ENCODE measurements around the gene FGF8.

DNA sequence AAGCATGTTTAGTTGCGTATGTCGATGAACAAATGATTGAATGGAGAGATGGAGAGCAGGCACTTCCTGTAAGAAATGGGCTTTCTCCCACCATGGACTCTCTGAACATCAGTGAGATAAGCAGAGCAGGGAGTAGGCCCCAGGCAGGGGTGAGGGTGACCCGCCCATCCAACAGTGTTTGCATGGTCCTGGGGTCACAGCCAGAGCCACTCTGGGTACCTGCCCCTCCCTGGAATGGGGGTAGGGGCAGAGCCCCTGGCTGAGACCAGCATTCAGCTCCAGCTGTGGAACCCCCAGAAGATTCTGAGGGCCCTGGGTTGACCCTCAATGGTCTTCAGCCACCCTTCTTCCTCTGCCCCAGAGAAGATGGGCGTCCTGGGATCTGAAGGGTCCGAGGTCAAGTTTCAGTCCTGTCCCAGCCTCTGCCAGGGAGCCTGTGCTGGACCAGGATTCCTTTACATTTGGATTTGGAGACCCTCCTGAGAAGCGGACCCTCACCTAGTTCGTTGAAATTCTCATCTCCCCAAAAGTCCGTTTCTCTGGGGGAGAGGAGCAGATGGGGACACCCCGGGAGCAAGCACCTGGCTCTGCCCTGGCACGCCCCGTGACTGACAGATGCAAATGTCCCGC, 2.4 kb upstream of the FGF8 start:
- TF ChIP-seq, protein P1, sequence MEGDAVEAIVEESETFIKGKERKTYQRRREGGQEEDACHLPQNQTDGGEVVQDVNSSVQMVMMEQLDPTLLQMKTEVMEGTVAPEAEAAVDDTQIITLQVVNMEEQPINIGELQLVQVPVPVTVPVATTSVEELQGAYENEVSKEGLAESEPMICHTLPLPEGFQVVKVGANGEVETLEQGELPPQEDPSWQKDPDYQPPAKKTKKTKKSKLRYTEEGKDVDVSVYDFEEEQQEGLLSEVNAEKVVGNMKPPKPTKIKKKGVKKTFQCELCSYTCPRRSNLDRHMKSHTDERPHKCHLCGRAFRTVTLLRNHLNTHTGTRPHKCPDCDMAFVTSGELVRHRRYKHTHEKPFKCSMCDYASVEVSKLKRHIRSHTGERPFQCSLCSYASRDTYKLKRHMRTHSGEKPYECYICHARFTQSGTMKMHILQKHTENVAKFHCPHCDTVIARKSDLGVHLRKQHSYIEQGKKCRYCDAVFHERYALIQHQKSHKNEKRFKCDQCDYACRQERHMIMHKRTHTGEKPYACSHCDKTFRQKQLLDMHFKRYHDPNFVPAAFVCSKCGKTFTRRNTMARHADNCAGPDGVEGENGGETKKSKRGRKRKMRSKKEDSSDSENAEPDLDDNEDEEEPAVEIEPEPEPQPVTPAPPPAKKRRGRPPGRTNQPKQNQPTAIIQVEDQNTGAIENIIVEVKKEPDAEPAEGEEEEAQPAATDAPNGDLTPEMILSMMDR (CRISPR knock-in tag; IDR thresholded peaks at IDR 0.05) = no peak
- TF ChIP-seq REST (IDR thresholded peaks at IDR 0.05; ENCODE audit: borderline replicate concordance in 1 of 2, low read depth in 1 of 2, low read length in 2 of 2) = no peak
- TF ChIP-seq BCLAF1 (IDR thresholded peaks at IDR 0.05) = no peak
- TF ChIP-seq, protein P2, sequence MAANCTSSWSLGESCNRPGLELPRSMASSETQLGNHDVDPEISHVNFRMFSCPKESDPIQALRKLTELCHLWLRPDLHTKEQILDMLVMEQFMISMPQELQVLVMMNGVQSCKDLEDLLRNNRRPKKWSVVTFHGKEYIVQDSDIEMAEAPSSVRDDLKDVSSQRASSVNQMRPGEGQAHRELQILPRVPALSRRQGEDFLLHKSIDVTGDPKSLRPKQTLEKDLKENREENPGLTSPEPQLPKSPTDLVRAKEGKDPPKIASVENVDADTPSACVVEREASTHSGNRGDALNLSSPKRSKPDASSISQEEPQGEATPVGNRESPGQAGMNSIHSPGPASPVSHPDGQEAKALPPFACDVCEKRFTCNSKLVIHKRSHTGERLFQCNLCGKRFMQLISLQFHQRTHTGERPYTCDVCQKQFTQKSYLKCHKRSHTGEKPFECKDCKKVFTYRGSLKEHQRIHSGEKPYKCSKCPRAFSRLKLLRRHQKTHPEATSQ (CRISPR knock-in tag; IDR thresholded peaks at IDR 0.05; ENCODE audit: borderline replicate concordance) = no peak
- TF ChIP-seq TCF7 (IDR thresholded peaks at IDR 0.05; ENCODE audit: low read depth) = no peak
- TF ChIP-seq ZNF644 (CRISPR knock-in tag; IDR thresholded peaks at IDR 0.05; ENCODE audit: low read depth) = no peak
- no peak for TF ChIP-seq SNAI1 (CRISPR knock-in tag; IDR thresholded peaks at IDR 0.05; ENCODE audit: borderline replicate concordance)
